NOMO-1 (cell line): ENCODE results near the gene PRUNE2.

ENCODE experiments used
- DNase-seq, 2 experiments: peaks; one replicate each; lab custom pipeline; 2025; ENCODE audit not compliant: unreplicated experiment in 2 of 2; lab: John Stamatoyannopoulos, UW

PRUNE2 gene

DNA sequence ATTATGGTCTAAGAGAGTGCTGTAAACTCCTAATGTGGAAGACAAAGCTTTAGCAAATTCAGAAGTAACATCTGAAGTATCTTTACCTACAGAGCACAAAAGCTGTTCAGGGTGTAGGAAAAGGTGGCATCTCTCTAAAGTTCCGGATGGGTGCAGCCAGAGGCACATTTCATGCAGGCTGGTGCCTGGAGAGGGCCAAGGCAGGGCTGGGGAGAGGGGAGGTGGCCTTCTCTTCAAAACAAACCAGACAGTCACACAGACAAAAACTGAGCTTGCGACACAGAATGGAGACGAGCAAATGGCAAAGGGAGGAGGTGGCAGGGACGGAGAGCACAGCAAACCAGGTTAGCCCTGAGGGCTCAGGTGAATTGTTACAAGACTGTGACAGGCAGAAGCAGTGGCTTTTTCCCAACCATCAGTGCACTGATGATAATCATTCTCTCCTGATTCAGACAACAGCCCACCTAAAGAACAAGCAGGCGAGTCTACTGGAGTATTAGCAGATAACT is 263.2 kb downstream of the PRUNE2 start:
- no peak for DNase-seq

DNA sequence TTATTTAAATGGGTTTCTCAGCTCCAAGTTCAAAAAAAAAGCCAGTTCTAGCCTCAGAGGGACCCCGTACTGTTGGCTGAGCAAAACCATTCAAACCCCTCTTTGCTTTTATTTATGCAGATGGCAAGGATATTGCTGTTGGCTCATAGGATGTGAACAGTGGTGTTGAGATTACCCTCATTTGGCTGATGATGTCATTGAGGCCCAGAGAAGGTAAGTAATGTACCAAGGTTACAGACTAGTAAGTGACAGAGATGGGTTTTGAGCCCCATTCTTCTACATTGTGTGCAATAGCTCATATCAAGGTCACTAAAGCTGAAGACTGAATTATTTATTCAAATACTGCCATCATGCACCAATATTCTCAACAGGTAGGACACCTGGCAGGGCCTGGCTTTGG is 263.8 kb downstream of the PRUNE2 start:
- no peak for DNase-seq

DNA sequence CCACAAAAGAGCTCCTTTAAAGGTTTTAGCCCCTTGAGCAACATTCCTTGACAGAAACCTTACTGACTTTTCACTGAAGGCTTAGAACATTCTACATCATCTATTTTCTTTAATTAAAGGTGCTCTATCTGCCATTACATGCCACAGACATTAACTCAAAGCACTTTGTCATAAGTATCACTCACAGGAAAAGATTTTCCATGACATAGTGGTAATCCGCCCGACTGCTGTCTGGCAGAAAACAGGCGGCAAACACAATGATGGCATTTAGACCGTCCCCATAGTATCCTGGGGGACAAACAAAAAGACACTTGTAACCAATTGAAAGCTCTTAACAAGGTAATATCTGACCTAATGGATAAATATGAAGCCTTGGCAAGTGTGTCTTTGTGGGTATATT is 267.9 kb downstream of the PRUNE2 start:
- no peak for DNase-seq

DNA sequence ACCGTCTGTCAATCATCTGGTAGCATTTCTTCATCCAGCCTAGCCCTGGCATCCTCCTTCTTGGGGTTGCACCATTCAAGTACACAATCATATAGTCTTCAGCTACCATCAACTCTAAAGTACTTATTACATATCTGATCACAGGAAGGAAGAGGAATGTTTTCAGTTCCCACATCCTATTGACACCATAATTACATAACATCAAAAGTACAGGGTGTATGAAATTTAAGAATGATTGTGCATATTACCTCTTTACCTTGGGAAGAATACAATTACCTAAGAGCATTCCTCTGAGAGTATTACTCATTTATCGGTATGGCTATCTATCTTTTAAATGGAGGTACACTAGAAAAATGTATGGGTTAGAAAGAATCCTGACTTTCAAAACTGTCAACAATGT is 268.5 kb downstream of the PRUNE2 start:
- no peak for DNase-seq

DNA sequence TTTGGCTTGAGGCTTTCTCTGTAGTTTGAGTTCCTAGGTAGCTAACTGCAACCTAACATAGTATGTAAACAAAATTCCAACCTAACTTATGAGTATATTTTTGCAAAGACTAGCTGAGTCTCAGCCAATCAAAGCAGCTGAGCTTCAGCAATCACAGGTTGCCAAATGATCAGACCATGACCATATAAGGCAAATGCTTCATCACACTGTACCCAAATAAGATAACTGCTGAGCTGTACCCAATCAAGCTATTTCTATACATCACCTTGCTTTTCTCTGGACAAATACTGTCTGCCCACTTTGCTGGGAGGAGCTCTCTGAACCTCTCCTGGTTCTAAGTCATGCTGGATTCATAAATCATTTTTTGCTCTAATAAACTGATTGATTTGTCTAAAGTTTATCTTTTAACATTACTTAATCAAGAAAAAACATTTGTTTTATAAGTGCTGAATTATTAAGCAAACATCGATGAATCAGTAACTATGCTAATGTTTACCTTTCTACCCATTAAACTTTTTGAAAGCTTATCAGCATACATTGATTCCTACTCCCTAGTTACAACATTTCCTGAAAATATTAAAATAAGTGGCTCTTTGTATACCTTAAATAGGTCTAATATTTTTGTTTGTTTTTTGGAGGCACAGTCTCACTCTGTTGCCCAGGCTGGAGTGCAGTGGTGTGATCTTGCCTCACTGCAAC is 271.4 kb downstream of the PRUNE2 start:
- no peak for DNase-seq

DNA sequence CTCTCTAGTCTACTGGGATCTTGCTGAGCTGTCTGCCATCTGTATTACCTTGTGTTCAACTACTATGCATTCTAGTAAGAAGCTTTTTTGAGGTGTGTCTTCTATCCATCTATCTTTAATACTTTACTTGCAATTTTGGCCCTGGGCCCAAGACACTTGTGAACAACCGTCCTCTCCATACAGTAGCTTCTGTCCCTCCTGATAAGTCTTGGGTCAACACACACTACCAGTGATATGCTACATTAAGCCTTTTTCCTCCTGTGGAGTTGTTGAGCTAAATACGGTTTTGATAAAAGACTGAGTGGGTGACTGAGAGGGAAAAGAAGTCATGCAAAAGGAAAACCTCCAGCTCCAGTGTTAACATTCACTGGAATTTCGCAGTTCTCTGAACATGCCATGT is 275.0 kb downstream of the PRUNE2 start:
- no peak for DNase-seq

DNA sequence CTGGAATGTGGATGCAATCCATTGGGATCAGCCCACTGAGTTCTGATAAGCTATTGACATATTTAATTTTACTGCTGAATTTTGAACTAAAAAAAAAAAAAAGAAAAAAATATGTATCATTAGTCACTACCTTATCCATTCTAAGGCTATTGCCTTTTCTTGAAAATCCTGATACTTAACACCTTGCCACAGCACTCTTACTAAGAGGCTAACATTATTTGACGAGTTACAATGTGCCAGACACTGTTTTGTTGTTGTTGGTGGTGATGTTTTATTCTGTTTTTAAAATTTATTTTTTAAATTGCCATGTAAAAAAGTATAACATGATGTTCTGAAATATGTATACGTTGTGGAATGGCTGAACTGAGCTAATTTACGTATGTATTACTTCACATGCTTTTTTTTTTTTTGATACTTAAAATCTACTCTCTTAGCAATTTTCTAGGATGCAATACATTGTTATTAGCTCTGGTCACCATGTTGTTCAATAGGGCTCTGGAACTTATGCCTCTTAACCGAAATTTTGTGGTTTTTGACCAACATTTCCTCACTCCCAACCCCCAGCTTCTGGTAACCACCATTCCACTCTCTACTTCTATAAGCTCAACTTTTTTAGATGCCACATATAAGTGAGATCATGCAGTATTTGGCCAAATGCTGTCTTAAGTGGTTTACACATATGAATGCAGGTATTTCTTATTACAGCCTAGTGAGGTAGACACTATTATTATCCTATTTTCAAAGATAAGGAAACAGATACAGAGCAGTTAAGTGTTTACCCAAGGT is 276.5 kb downstream of the PRUNE2 start:
- peak; percentile 80 to 84 for DNase-seq

DNA sequence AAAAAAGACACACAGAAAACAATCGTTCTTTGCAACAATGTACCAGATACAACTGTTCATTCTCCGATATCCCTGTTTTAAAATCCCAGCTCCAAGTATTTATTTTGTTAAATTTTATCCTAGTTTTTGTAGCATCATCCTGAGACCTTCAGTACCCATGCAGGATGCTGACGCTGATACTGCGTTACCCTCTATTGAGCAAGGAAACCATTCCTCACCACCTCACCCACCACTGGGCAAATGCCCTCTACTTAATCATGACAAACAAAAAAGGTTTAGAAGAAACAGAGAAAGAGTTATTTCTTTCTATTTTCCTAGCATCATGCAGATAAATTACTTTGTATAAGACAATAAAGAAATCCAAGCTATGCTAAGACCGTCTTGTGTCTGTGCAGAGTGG is 277.8 kb downstream of the PRUNE2 start:
- no peak for DNase-seq

DNA sequence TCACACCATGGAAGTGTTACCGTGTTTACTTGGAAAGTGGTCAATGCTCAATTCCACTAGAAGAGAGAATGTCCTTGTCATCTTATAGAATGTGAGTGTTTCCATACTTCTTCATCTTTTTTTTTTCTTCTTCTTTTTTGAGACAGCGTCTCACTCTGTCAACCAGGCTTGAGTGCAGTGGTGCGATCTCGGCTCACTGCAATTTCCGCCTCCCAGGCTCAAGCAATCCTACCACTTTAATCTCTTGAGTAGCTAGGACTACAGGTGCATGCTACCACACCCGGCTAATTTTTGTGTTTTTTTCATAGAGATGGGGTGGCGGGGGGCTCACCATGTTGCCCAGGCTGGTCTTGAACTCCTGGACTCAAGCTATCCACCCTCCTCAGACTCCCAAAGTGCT is 278.9 kb downstream of the PRUNE2 start:
- no peak for DNase-seq

DNA sequence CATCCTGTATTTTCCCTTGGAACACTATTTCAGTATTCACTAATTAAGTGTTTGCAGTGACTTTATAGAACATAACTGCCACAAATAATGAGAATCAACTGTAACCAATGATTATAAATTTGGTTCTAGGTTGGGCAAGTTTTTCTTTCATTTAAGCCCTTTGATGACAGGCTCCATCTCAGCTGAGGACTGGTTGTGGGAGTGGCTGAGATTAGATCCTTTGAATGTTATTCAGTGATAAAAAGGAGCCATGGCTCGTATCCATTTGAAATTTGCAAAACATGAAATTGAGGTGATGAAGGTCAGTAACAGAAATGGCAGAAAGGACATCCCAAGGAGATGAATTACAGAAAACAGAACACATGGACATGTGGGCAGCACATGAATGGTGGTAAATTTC is 279.8 kb downstream of the PRUNE2 start:
- no peak for DNase-seq

DNA sequence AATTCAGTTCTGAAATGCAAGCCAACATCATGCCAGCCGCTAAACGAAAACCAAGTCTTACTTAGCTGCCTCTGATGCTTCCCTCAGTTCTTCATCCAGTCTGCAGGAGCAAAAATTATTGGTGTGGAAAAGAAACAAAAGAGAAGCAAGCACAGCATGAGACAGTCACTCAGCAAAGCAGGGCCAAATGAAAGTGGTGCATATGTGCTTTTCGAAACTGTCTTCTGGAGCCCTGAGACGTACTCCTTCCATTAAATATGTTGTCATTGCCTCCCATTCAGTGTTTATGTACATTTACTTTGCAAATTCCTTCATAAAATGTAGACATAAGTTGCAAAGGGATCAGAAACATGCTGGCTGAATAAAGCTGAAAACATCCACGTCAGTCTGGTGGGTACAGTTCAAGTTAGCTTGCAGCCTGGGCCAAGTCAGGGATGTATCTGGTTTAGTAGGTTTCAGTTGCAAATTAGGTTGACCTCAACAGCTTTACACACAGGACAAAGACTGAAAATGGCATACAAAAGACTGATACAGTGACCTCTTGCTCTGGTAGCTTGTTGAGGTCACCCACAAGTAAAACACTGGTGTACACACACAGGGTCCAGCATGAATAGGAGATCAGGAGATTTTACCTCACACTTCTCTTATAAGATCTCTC is 281.4 kb downstream of the PRUNE2 start:
- DNase-seq: no peak

DNA sequence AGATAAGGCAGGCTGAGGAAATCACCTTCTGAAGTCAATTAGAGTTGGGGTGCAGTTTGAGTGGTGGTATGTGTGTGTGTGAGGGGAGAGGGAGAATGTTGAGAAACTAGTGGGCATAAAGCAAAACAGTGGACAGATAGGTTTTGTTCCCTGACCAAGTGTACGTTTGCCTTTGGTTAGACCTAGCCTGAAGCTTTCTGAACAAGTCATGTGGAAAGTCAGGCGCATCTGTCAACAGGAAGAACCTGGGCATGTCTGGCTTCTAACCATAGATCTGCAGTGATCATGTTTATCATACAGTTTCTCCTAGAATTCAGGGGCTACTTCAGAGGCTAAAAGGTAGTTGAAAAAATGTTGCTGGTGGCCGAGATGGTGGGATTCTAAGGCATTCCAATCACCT is 284.9 kb downstream of the PRUNE2 start:
- DNase-seq: no peak

DNA sequence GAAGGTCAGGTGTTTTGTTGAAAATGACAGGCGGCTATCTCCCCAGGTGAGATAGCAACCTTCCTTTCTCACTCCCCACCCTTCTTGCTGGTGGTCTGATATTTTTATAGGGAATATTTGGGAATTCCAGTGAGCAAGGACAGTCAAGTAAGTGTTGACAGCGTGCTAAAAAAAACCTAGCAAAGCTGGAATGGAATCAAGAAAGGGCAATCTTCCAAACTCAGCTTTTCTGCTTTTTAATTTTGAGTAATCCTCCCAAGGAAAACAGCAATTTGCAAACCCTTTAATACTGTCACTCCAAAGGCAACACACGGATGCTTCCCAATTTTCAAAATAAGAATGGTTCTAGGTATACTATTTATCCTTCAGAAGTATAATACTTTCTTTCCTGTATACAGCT is 285.3 kb downstream of the PRUNE2 start:
- DNase-seq: no peak

DNA sequence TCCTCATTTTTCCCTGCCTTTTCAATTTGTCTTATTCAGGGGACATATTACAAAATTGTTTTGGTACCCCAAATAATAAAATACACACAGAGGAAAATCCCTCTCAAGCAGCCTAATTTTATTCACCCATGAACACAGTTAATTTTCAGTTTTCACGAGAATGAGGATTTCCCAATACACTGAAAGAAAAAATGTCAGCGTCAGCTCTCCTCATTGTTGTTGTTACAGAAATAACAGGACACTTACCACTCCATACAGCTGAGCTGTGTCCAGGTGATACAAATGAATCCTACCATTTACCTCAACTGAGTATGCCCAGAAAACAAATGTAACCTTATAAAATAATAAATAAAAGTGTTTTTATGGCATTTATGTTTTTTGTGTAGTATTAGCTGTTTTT is 286.3 kb downstream of the PRUNE2 start:
- DNase-seq: no peak

DNA sequence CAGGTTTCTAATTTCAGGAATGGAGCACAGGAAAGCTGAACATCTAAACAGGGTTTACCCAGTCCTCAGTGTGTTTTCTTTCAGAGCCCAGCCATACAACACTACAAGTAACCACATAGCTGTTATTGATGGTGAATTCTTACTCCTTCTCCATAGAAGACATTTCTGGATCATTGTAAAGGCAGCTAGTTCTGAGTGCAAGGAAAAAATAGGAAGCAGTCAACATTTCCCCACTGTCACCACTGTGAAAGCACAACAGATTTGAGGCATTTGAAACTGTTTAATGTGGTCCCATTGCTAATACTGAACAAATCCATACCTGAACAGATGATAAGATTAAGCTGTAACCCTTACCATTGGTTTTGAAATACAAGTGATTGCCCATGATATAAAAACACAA is 286.7 kb downstream of the PRUNE2 start:
- no peak for DNase-seq

DNA sequence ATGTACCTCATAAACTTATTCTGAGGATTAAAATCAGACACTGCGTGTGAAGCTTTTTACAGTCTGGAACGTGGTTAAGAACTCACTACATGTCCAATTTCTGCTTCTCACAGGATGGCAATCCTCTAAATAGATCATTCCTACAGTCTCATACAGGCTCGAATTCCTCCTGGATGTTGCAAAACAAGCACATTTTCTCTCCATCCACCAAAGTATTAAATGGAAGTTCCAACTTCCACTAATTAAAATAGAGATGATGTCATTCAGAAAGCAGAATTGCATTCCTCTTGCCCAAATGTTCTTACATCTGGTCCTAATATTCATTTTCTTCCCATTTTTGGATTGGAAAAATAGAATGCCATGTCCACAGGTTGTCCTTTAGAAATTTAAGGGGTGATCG is 287.2 kb downstream of the PRUNE2 start:
- no peak for DNase-seq

DNA sequence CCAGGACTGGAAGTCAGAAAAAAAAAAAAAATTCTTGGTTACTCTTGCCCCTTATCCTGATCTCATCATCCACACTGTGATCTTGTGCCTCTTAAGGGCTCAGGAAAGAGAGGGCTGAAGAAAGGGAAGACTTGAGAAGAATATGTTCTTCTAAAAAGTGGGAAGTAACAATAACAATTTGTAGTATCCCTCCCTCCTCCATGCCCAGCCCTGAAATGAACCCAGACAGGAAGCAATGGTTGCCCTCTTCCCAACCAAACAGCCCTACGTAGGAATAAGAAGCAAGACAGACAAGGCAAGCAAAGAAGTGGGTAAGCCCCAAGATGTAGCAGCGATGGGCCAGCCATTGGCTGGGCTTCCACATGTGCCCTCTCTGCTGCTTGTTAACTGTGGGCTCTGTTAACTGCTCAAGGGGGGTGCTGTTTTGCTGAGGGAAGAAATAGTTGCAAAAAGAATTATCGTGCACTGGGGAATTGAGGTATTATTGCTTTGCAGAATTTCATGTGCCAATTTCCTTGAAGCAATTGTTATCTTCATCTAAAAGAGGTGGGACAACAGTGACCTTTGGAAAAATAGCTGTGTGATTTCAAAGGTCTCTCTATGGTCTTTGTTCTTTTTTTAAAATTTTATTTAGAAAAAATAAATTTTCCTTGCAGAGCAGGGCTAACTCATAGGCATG is 288.3 kb downstream of the PRUNE2 start:
- no peak for DNase-seq

DNA sequence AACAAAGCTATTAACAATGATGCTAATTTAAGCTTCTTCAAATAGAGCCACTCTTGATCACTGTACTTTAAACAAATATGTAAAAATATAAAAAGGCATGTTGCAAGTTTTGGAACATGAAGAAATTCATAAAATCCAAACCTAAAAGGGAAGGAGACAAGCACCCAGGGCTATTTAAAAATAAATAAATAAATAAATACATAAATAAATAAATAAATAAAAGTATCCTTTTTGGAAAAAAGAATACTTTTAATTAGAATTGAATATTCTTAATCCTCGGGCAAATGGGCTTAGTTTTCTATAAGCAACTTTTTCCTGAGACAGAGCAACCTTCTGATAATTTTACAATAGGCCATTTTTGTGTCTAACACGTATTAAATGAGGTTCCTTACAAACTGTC is 289.1 kb downstream of the PRUNE2 start:
- DNase-seq: no peak

DNA sequence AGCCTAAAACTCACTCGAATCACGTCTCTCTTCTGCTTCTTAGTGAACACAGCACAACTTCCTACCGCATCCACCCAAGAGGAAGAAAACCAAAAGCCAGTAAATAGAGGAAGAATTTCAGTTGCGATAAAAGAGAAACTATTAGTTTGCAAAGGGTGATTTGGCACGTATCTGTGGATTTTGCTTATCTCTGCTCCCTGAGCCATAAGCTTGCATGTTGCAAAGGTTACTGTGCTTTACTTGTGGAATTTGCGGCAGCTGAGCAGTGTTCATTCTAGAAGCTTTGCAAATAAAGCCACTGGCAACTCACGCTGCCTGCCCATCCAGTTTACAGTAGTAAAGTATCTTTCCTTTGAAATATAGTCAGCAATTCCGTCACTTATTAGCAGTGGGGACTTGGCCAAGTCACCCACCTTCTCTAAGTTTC is 290.7 kb downstream of the PRUNE2 start:
- DNase-seq: peak; percentile 51 to 59

DNA sequence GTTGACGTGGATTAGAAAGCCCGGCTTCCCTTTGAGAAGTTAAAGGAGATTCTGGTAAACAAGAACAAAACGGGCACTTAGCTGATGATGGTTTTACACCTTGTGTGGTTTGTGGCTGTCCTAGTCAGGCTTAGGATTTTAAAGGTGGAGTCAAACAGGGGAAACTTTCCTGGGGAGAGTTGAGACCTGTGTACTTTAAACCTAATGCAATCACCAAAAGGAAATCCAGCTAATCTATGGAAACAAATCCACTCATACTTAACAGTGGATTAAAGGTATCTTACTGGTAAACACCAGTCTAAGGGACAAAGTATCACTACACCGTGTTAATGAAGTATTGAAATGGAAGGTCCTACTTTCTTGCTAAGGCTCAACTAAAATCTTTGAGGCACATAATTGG is 291.9 kb downstream of the PRUNE2 start:
- no peak for DNase-seq

DNA sequence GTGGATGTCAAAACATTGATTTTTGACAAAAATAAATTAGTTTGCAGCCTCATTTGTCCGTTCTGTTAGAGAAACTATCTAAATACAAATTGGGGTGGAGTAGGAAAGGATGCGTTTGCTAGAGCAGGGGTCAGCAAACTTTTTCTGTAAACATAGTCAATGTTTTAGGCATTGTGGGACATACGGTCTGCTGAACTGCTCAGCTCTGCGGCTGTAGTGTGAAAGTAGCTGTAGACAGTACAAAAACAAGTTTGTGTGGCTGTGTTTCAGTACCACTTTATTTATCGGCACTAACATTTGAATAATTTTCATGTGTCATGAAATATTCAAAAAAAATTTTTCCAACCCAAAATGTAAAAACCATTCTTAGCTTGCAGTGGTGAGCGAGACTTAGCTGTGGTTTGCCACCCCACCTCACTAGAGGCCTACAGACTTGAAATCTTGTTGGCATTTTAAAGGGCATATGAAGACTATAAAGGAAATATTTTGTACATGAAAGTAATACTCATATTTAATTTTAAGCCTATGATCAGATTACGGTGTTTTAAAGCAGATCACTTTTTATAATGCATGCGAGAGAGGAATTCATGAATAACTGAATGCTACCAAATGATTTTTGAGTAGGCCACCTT is 292.6 kb downstream of the PRUNE2 start:
- DNase-seq: no peak
